GM19035 (cell line): ENCODE data around the gene TMEM101.
"Not testable (repeated sequence)": the region's sequence is repeated elsewhere in the genome, so short reads cannot be mapped to it uniquely, and the experiment has no call there.

Experiments
- ATAC-seq: cut with Tn5 transposase; IDR thresholded peaks from one replicate; pipeline ENCODE4 v1.9.1; 2021; ENCODE audit not compliant: unreplicated experiment

Gene TMEM101

DNA sequence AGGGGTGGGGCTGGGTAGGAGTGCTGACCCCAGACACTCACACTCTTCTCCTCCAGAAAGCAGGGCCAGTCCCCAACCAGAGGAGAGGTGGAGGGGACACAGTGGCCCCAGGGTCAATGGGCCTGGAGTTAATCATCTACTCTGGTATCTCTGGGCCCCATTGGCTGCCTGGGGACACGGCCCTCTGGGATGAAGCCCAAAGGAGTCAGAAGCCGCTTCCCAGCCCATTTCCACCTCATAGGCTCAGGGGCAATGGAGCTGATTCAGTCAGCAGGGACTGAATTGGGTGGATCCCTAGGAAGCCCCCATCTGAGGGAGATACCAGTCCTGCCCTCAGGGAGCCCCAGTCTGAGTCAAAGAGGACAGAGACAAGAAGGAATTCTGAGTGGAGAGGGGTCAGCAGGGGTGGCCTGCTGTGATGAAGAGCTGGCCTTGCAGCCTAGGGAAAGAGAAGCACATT lies 13.3 kb downstream of the TMEM101 start:
- ATAC-seq: no peak

GRCh38 chr17:44000871-44001460 lies 13.8 kb downstream of the TMEM101 start:
- ATAC-seq: no peak

GRCh38 chr17:44000141-44000860 lies 14.5 kb downstream of the TMEM101 start:
- no peak for ATAC-seq

GRCh38 chr17:43999024-43999423 lies 15.7 kb downstream of the TMEM101 start:
- no peak for ATAC-seq

GRCh38 chr17:43998552-43998951 lies 16.2 kb downstream of the TMEM101 start:
- ATAC-seq: no peak

GRCh38 chr17:43997180-43997579 lies 17.6 kb downstream of the TMEM101 start:
- not testable (repeated sequence) for ATAC-seq

- no peak for ATAC-seq
Measured at GRCh38 chr17:43995150-43995471, 19.7 kb downstream of the TMEM101 start.

- ATAC-seq: no peak
Measured at GRCh38 chr17:43994272-43995149, 20.3 kb downstream of the TMEM101 start.

DNA sequence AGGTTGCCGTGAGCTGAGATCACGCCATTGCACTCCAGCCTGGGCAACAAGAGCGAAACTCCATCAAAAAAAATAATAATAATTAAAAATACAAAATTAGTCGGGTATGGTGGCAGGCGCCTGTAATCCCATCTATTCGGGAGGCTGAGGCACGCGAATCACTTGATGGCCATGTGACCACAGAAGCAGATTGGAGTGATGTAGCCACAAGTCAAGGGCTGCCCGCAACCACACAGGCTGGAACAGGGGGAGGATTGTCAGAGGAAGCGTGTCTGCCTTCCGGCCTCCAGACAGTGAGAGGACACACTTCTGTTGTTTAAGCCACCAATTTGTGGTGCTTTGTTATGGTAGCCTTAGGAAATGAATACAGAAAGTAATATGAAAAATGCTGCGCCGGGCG lies 22.1 kb downstream of the TMEM101 start:
- no peak for ATAC-seq

DNA sequence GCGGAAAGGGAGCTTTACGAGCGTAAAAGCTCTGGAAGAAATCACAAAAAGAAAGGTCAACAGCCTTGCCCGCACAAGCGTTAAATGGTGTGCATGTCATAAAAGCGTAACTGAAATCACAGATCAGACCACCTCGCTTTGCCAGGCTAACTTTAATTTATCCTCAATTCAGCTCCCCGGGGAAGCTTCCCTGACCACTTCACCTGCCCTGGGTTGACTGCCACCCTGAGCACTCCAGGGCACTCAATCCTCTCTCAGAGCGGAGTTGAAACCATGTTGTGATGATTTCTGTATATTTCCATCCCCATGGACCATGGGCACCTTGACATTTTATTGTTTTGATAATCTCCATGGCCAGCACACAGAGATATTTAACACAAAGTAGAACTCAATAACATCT lies 26.5 kb downstream of the TMEM101 start:
- ATAC-seq: no peak

GRCh38 chr17:43987131-43988021 lies 27.4 kb downstream of the TMEM101 start:
- no peak for ATAC-seq

GRCh38 chr17:43986225-43986981 lies 28.4 kb downstream of the TMEM101 start:
- no peak for ATAC-seq

DNA sequence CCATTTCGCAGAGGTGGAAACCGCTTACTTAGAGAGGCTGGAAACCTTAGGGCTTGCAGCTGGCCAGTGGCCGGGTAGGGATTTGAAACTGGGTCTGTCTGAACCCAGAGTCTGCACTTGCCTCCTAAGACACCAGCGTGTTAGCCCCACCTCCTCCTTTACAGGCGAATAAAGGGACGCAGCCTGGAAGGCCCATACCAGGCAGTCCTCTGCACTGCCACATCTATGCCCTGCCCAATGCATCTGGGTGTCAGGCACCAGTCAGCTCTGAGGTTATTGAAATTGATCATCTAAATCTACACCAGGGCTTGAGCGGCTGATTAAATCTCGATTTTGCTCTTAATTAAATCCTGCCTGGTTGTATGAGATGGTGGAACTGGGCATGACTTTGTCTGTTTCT lies 30.2 kb downstream of the TMEM101 start:
- ATAC-seq: no peak

- no peak for ATAC-seq
Measured at GRCh38 chr17:43983515-43984411, 31.0 kb downstream of the TMEM101 start.

DNA sequence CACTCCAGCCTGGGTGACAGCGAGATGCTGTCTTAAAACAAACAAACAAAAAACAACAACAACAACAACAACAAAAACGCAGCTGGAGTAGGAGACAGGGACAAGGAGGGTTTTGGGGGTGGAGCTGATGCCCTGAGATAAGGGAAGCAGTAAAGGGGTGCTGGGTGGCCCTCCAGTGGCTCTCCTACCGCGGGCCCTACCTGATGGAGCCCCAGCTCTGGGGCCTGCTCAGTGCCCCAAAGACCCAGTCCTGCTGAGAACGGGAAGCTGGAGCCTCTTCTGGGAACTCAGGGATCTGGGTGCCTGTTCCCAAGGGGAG lies 31.6 kb downstream of the TMEM101 start:
- no peak for ATAC-seq

DNA sequence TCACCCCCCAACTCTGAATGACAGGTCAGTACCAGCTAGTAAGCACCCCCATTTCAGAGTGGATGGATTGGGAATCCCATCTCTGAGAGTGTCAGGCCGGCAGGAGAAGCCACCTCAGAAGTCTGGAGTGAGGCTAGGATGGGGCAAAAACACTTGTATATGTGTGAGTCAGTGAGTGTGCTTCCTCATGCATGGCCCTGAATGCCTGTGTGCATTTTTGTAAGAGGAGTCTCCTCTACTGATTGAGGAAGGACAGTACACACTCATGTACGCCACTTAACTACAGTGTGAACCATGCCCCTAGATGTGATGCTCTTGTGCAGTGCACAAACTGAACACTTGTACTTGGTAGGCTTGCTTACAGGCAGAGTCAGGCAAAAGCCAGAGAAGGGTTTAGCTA lies 32.6 kb downstream of the TMEM101 start:
- no peak for ATAC-seq

DNA sequence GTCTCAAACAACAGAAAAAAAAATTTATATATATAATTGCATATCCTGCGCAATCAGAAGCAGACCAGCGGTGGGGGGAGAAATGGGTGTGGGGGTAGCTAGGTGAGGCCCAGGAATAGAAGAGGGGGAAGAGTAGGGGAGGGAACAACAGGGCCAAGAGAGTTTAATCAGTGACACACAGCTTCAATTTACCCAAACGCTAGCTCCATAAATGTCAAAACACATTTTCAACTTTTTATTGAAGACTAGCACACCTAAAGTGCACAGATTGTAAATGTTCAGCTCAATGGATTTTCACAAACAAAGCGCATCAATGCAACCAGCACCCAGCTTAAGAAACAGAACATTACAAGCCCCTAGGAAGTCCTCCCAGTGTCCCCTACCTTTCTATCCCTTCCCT lies 35.1 kb downstream of the TMEM101 start:
- ATAC-seq: no peak

- no peak for ATAC-seq
Measured at GRCh38 chr17:43979011-43979410, 35.8 kb downstream of the TMEM101 start.

DNA sequence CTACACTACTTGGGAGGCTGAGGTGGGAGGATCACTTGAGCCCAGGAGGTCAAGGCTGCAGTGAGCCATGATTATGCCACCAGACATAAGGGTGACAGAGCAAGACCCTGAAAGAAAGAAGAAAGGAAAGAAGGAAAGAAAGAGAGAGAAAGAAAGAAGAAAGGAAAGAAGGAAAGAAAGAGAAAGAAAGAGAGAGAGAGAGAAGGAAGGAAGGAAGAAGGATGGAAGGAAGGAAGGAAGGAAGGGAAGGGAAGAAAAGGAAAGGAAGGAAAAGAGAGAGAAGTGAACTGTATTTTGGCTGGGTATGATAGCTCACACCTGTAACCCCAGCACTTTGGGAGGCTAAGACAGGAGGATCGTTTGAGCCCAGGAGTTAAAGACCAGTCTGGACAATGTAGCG lies 36.7 kb downstream of the TMEM101 start:
- no peak for ATAC-seq
